Astrocyte of the cerebellum (primary cell): ENCODE data around the gene WWC1.

Experiments used
- DNase-seq: peaks from one replicate; pipeline ENCODE4 v3.0.0-alpha.2; 2011; ENCODE audit warnings: low read depth
- H3K4me3 ChIP-seq: 2 replicates; pipeline ENCODE4 v1.5.1; 2011; ENCODE audit warnings: mild to moderate bottlenecking, low read depth, low read length, moderate library complexity
- in situ Hi-C: cut with HindIII; loops from 2 replicates; pipeline ENCODE4 v1.10.0; 2017; ENCODE audit warnings: low sequenced_read_pairs
- TF ChIP-seq, protein P1 (sequence below): IDR thresholded peaks from 2 replicates; pipeline ENCODE4 v1.5.1; 2012; ENCODE audit warnings: low read length, low read depth, moderate library complexity, mild to moderate bottlenecking; ENCODE audit errors: missing control alignments

Gene WWC1

GRCh38 chr5:168327994-168328393 is 36.5 kb downstream of the WWC1 start:
- TF ChIP-seq, protein P1, sequence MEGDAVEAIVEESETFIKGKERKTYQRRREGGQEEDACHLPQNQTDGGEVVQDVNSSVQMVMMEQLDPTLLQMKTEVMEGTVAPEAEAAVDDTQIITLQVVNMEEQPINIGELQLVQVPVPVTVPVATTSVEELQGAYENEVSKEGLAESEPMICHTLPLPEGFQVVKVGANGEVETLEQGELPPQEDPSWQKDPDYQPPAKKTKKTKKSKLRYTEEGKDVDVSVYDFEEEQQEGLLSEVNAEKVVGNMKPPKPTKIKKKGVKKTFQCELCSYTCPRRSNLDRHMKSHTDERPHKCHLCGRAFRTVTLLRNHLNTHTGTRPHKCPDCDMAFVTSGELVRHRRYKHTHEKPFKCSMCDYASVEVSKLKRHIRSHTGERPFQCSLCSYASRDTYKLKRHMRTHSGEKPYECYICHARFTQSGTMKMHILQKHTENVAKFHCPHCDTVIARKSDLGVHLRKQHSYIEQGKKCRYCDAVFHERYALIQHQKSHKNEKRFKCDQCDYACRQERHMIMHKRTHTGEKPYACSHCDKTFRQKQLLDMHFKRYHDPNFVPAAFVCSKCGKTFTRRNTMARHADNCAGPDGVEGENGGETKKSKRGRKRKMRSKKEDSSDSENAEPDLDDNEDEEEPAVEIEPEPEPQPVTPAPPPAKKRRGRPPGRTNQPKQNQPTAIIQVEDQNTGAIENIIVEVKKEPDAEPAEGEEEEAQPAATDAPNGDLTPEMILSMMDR: no peak
- DNase-seq: no peak
- in situ Hi-C loops: no loop called here
- H3K4me3 ChIP-seq: no peak overlapping the region

DNA sequence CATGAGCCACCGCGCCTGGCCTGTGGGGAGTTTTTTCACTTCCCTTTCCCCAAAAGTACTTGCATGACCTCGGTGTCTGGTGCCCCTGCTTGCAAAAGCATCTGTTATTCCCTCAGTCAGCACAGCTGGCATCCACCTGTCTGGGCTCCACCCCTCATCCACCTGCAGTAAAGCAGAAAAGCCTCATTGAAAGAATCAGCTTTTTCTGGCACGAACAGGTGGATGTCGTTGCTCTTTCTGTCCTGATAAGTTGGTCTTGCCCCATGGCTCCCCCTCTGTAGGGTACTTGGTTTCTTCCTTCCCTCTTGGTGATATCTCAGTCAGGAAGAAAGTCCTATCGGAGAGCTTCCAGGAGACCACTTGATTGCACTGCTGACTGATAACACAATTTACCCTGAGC is 37.4 kb downstream of the WWC1 start:
- H3K4me3 ChIP-seq: no peak overlapping the region
- TF ChIP-seq, protein P1: no peak
- in situ Hi-C loops: no loop called here
- DNase-seq: no peak

DNA sequence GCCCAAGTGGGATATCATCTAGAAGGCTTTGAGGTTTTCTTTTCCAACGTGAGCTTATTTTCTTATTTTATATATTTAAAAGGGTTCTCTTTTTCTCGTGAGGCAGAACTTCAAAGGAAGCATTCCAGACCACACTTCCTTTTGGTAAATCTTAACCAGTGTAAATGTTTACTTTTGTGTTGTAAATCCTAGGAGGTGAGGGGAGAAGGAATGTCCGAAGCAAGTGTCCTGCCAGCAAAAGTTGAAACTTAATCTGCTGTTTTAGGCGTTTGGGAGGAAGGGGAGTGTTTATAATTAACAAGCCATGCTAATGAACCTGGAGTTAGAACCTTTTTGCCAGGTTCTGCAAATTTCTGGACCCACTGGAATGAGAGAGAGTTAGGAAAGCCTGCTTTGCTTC is 37.9 kb downstream of the WWC1 start:
- DNase-seq: no peak
- H3K4me3 ChIP-seq: no peak overlapping the region
- in situ Hi-C loops: no loop called here
- TF ChIP-seq, protein P1: no peak

DNA sequence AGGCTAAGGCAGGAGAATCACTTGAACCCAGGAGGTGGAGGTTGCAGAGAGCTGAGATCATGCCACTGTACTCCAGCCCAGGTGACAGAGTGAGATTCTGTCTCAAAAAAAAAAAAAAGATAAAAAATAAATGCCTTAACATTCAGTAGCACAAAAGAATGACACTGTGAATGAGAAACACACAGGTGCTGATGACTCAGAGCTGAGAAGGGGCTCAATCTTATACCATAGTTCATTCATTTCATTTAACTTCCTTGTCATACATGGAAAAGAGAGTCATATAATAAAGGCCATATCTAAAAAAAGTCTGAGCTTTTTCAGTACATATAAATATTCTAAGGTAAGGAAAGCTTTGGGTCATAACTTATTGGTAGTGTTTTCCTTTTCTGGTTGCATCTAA is 40.6 kb downstream of the WWC1 start:
- no peak for DNase-seq
- TF ChIP-seq, protein P1: no peak
- H3K4me3 ChIP-seq: no peak overlapping the region
- in situ Hi-C loops: no loop called here

DNA sequence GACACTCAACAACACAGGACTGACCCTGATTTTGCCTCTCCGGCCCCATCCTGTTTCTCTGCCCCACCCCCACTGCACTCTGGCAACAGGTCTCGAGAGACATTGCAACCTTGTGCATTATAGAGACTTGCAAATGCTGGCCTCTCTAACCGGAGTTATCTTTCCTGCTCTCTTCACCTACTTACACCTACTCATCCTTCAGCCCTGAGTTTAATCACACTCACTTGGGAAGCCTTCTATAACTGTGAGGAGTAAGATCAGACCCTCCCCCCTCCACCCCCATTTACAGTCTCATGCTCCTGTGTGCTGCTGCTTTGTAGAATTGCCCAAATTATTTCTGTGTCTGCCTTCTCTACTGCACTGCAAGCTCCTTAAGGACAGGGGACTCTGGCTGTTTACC is 42.8 kb downstream of the WWC1 start:
- in situ Hi-C loops: no loop called here
- DNase-seq: no peak
- no peak overlapping the region for H3K4me3 ChIP-seq
- TF ChIP-seq, protein P1: no peak

- in situ Hi-C loops: no loop called here
- no peak overlapping the region for H3K4me3 ChIP-seq
- TF ChIP-seq, protein P1: no peak
- DNase-seq: peak; percentile 59
Observed at GRCh38 chr5:168334695-168335094, 43.2 kb downstream of the WWC1 start.

DNA sequence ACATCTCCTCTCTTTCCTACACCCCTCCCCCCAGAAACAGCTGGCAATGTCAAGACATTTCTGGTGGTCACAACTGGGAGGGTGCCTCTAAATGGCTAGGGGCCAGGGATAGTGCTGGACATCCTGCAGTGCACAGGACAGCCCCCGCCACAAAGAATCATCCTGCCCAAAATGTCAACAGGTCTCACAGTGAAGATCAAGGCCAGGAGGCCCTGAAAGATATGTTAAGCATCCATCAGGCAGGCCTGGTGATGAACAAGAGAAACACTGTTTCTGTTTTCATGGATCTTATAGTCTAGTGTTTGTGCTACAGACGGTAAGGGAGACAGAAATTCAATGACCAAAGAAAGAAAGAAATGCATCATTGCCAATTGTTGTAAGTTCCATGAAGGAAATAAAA is 45.9 kb downstream of the WWC1 start:
- DNase-seq: no peak
- H3K4me3 ChIP-seq: no peak overlapping the region
- in situ Hi-C loops: no loop called here
- TF ChIP-seq, protein P1: no peak
